Endothelial cell of umbilical vein (primary cell): ENCODE data around the gene E2F4. TPM values are rescaled to one million over a fixed set of nuclear protein-coding genes. Genes with fewer than 3 reads are reported as not detected.

Experiments
- BruUV-seq: library from RNA; stranded (reverse); fragments of 400-500 nt; replicated peaks from 2 replicates; lab custom pipeline; 2021; lab: Mats Ljungman, UMichigan
- CTCF ChIA-PET: fragments of 300-600, 350-600 bp; sonication (Branson Sonifier 250); formaldehyde crosslinking; loops from one replicate; lab custom pipeline; 2021; ENCODE audit warnings: antibody characterized with exemption, inconsistent platforms; lab: Charles Lee
- POLR2A ChIA-PET: fragments of 300-600, 350-600 bp; sonication (Branson Sonifier 250); formaldehyde crosslinking; loops from one replicate; lab custom pipeline; 2021; ENCODE audit warnings: antibody characterized with exemption, inconsistent platforms; lab: Charles Lee
- DNase-seq: peaks from one replicate; pipeline ENCODE4 v3.0.0-alpha.2; 2011; ENCODE audit warnings: low read depth, low spot score
- FAIRE-seq: peaks from 2 replicates; lab custom pipeline; 2011; peaks lifted over from hg19 to GRCh38; lab: Jason Lieb, UNC
- H2AFZ ChIP-seq: 2 replicates; pipeline ENCODE4 v1.6.0; 2012; ENCODE audit warnings: low read depth, low read length, control low read depth, inconsistent platforms
- H3K27ac ChIP-seq: 2 replicates; pipeline ENCODE4 v1.5.1; 2011; ENCODE audit warnings: low read depth, mild to moderate bottlenecking, control low read depth, low read length, moderate library complexity; ENCODE audit not compliant: insufficient read depth
- H3K27me3 ChIP-seq, 2 experiments: 2 replicates each; pipeline versions ENCODE4 v1.6.0 to v1.6.1; 2011; ENCODE audit warnings: low read length in 2 of 2, mixed read lengths in 1 of 2; ENCODE audit not compliant: control insufficient read depth in 2 of 2, insufficient read depth in 2 of 2
- H3K36me3 ChIP-seq, 2 experiments: 2 replicates in 1 of 2; 3 replicates in 1 of 2; pipeline ENCODE4 v1.5.1; 2011; ENCODE audit warnings: low read length in 2 of 2, mild to moderate bottlenecking in 1 of 2, moderate library complexity in 1 of 2; ENCODE audit not compliant: control insufficient read depth in 2 of 2, insufficient read depth in 2 of 2; ENCODE audit errors: extremely low read depth in 1 of 2
- H3K4me1 ChIP-seq: 3 replicates; pipeline ENCODE4 v1.5.1; 2011; ENCODE audit warnings: mild to moderate bottlenecking, low read length; ENCODE audit not compliant: control insufficient read depth, insufficient read depth; ENCODE audit errors: extremely low read depth
- H3K4me2 ChIP-seq: 2 replicates; pipeline ENCODE4 v1.6.1; 2011; ENCODE audit warnings: low read length, control low read depth, mixed read lengths; ENCODE audit not compliant: insufficient read depth
- H3K4me3 ChIP-seq, 3 experiments: fragments of 200-600 bp in 1 of 3; sonication (generic), shearing (Covaris generic) in 1 of 3; replicated peaks in 1 of 3; 2 replicates each; pipeline ENCODE4 v1.5.1; 2011 to 2016; ENCODE audit warnings: control low read depth in 3 of 3, low read length in 3 of 3, mild to moderate bottlenecking in 2 of 3, inconsistent platforms in 1 of 3, low read depth in 1 of 3, moderate library complexity in 1 of 3; ENCODE audit not compliant: insufficient read depth in 1 of 3
- H3K79me2 ChIP-seq: 2 replicates; pipeline ENCODE4 v1.6.0; 2012; ENCODE audit warnings: low read length, inconsistent platforms; ENCODE audit not compliant: control insufficient read depth, insufficient read depth
- H3K9ac ChIP-seq: replicated peaks from 2 replicates; pipeline ENCODE3; 2011; ENCODE audit warnings: low read length, control low read depth; ENCODE audit not compliant: insufficient read depth; ENCODE audit errors: extremely low read depth
- H3K9me1 ChIP-seq: replicated peaks from 3 replicates; pipeline ENCODE4 v1.6.0; 2011; ENCODE audit warnings: mild to moderate bottlenecking, low read length; ENCODE audit not compliant: control insufficient read depth, insufficient read depth; ENCODE audit errors: extremely low read depth
- H3K9me3 ChIP-seq: replicated peaks from 2 replicates; pipeline ENCODE4 v1.5.1; 2012; ENCODE audit warnings: low read length, inconsistent platforms; ENCODE audit not compliant: control insufficient read depth, insufficient read depth
- H4K20me1 ChIP-seq: replicated peaks from 2 replicates; pipeline ENCODE3; 2011; ENCODE audit warnings: mild to moderate bottlenecking, low read length; ENCODE audit not compliant: control insufficient read depth, insufficient read depth; ENCODE audit errors: extremely low read depth
- EZH2 ChIP-seq: IDR thresholded peaks from 2 replicates; pipeline ENCODE4 v1.6.1; 2012; ENCODE audit warnings: borderline replicate concordance, low read depth, mild to moderate bottlenecking, moderate library complexity, low read length, inconsistent platforms; ENCODE audit not compliant: severe bottlenecking
- FOS ChIP-seq: IDR thresholded peaks from 2 replicates; pipeline ENCODE4 v1.6.1; 2011; ENCODE audit warnings: mild to moderate bottlenecking, low read length, moderate library complexity, borderline replicate concordance; ENCODE audit not compliant: insufficient read depth
- GATA2 ChIP-seq: IDR thresholded peaks from 2 replicates; pipeline ENCODE4 v1.7.0; 2011; ENCODE audit warnings: low read depth, mild to moderate bottlenecking, moderate library complexity, mixed read lengths, low read length; ENCODE audit not compliant: insufficient read length, insufficient read depth
- JUN ChIP-seq: IDR thresholded peaks from 2 replicates; pipeline ENCODE4 v1.6.1; 2011; ENCODE audit warnings: borderline replicate concordance, low read depth; ENCODE audit not compliant: insufficient read length, insufficient read depth
- MAX ChIP-seq: IDR thresholded peaks from 2 replicates; pipeline ENCODE4 v1.6.1; 2011; ENCODE audit not compliant: insufficient read depth, insufficient read length
- MYC ChIP-seq: IDR thresholded peaks from one replicate; pipeline ENCODE4 v1.6.1; 2011; ENCODE audit warnings: mild to moderate bottlenecking, low read depth, low read length
- POLR2A ChIP-seq: IDR thresholded peaks from 2 replicates; pipeline ENCODE4 v1.6.1; 2012; ENCODE audit warnings: low read depth, mild to moderate bottlenecking, control low read depth, low read length
- POLR2AphosphoS5 ChIP-seq: IDR thresholded peaks from 2 replicates; pipeline ENCODE4 v1.6.1; 2012; ENCODE audit warnings: low read depth, mild to moderate bottlenecking, control low read depth, low read length, moderate library complexity; ENCODE audit not compliant: insufficient read depth
- dilution Hi-C: fragments of 300-500 bp; cut with MboI; formaldehyde crosslinking; loops from one replicate; pipeline ENCODE4 v1.15.0; 2019; ENCODE audit warnings: low sequenced_read_pairs; ENCODE audit not compliant: extremely low pct_ligation_motif_present
- intact Hi-C: fragments of 100-400 bp; cut with micrococcal nuclease; formaldehyde crosslinking; loops from one replicate; pipeline ENCODE4 v1.10.0; 2022
- polyA plus RNA-seq, 4 experiments: library from polyadenylated mRNA; depleted of rRNA in 3 of 4; stranded (reverse) in 3 of 4; unstranded in 1 of 4; fragments of >200 nt; gene quantifications; 2 replicates each; pipeline versions ENCODE4 v1.2.1 to v1.2.3, GENCODE V29; 2011 to 2012; ENCODE audit warnings: missing spikeins in 1 of 4
- total RNA-seq: library from RNA; stranded (reverse); gene quantifications from 2 replicates; pipeline ENCODE4 v1.2.3, GENCODE V29; 2021
- TF ChIP-seq, protein P1 (sequence below), 2 donors: IDR thresholded peaks; 1 replicate in 1 of 2; 2 replicates in 1 of 2; pipeline ENCODE4 v1.5.1; 2011; ENCODE audit warnings: low read length in 2 of 2, mild to moderate bottlenecking in 2 of 2, moderate library complexity in 2 of 2, control low read depth in 1 of 2, inconsistent platforms in 1 of 2, low read depth in 1 of 2; ENCODE audit not compliant: insufficient read depth in 1 of 2; ENCODE audit errors: extremely low read depth in 1 of 2

E2F4 gene
- total and polyA plus RNA-seq, 2 donors (not counting 3 experiments of a cell fraction or from before 2014, with no cell fraction given): 112 to 168 TPM

DNA sequence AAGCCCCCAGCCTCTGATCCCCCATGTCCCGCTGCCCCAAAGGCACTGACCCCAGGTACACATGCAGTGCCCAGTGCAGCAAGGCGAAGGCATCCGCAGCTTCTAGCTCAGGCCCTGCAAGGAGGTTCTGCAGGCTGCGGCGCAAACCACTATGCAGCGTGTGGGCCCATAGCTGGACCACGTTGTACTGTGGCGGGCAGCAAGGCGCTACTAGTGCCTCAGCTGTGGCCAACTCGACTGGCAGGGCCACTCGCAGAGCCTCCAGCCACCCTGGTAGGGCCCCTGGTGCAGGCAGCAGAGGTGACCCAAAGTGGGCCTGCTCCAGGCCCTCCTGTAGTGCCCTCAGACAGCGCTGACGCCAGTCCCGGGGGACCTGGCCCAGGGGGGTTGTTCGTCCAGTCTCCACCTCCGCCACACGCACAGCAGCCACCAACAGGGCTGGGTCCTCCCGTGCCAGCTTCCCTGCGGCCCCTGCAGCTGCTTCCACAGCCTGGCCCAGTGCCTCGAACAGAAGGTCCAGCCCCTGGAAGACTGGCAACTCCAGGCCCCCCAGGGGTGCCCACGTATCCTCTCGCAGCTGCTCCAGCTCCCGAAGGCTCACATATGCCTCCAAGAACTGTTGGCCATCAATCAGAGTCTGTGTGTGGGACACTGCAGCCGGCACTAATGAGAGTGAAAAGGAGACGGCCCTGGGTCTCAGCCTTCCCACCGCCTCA is 4.6 kb upstream of the E2F4 start:
- intact Hi-C loops (no loop called here), dilution Hi-C loops (no loop called here)
- TF ChIP-seq GATA2: no peak
- no peak for TF ChIP-seq MYC
- TF ChIP-seq POLR2A: no peak
- TF ChIP-seq EZH2: no peak
- TF ChIP-seq POLR2AphosphoS5: no peak
- TF ChIP-seq FOS: no peak
- TF ChIP-seq, protein P1, sequence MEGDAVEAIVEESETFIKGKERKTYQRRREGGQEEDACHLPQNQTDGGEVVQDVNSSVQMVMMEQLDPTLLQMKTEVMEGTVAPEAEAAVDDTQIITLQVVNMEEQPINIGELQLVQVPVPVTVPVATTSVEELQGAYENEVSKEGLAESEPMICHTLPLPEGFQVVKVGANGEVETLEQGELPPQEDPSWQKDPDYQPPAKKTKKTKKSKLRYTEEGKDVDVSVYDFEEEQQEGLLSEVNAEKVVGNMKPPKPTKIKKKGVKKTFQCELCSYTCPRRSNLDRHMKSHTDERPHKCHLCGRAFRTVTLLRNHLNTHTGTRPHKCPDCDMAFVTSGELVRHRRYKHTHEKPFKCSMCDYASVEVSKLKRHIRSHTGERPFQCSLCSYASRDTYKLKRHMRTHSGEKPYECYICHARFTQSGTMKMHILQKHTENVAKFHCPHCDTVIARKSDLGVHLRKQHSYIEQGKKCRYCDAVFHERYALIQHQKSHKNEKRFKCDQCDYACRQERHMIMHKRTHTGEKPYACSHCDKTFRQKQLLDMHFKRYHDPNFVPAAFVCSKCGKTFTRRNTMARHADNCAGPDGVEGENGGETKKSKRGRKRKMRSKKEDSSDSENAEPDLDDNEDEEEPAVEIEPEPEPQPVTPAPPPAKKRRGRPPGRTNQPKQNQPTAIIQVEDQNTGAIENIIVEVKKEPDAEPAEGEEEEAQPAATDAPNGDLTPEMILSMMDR (IDR thresholded peaks at IDR 0.05; ENCODE audit: extremely low read depth in 1 of 2, insufficient read depth in 1 of 2, low read depth in 1 of 2, low read length in 2 of 2): no peak
- no peak for TF ChIP-seq MAX
- TF ChIP-seq JUN: no peak
- no peaks in the 10 kb centered on the region for H3K9me1 ChIP-seq
- H3K9me3 ChIP-seq: no peaks in the 10 kb centered on the region
- peaks cover 13% of the 10 kb centered on the region for H3K79me2 ChIP-seq
- no TSS peak for BruUV-seq
- ChIA-PET POLR2A (no interaction called here), CTCF (interaction anchor here (1.0 to 2.8 kb wide), 3 partner anchors 10 to 219 kb away, joined by 3 to 11 read pairs (median 5); no protein-coding TSS in a partner anchor)
- H3K4me1 ChIP-seq: peaks cover 40% of the 10 kb centered on the region
- H3K36me3 ChIP-seq: no peaks in the 10 kb centered on the region
- H3K4me2 ChIP-seq: no peak overlapping the region
- no peak for DNase-seq
- no peak for FAIRE-seq
- H4K20me1 ChIP-seq: no peaks in the 10 kb centered on the region
- H3K4me3 ChIP-seq: no peak overlapping the region
- no peaks in the 10 kb centered on the region for H3K27me3 ChIP-seq
- H3K9ac ChIP-seq: no peak overlapping the region
- no peak overlapping the region for H2AFZ ChIP-seq
- H3K27ac ChIP-seq: no peak overlapping the region
